Activated naive CD8-positive, alpha-beta T cell treated with anti-CD3 and anti-CD28 coated beads, Interleukin-2, amount 50 U/mL, for 16 hours (primary cell): Measurements from ENCODE around the gene CPXM1.
"Not testable (repeated sequence)": the region's sequence is repeated elsewhere in the genome, so short reads cannot be mapped to it uniquely, and the experiment has no call there.

ENCODE experiments used
- DNase-seq: peaks from one replicate; pipeline ENCODE4 v3.0.0-alpha.2; 2020; ENCODE audit warnings: low read depth, low spot score

CPXM1 gene

DNA sequence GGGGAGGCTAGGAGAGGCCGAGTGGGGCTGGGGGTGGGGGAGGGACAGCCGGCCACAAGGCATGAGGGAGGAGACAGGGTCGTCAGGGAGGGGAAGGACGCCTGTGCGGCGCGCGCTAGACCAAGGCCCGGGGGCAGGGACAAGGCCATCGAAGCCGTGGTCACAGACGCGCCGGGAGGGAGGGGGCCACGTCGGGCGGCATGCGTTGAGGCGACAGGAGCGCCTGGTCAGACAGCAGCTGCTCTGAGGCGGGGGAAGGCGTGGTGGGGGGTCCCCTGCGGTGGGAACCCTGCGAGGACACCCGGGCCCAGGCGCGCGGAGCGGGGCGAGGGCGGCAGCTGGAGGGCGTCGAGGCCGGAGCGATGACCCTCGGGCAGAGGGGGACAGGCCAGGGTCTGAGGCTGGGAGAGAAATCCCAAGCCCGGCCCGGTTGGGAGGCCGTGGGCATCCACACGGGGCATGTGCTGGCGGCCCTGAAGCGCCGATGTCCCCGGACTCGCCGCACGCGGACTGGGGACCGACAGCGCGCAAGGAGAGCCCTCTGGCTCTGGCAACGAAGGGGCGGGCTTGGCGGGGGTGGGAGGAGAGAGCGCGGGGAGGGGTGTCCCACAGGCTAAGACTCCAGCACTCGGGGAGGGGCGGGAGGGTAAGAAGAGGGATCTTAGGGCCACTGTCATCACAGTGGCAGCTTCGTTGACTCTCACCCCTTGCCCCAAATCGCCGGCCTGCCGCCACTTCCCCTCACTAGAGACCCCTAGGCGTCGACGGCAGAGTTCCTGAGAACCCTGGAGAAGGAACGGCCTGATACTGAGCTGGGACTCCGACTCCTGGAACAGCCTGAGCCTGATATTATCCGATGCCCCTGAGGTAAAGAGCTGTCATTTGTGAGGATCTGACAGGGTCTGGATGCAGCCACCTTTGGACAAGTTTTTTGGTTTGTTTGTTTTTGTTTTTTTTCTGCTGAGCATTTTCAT, 20.8 kb upstream of the CPXM1 start:
- no peak for DNase-seq

DNA sequence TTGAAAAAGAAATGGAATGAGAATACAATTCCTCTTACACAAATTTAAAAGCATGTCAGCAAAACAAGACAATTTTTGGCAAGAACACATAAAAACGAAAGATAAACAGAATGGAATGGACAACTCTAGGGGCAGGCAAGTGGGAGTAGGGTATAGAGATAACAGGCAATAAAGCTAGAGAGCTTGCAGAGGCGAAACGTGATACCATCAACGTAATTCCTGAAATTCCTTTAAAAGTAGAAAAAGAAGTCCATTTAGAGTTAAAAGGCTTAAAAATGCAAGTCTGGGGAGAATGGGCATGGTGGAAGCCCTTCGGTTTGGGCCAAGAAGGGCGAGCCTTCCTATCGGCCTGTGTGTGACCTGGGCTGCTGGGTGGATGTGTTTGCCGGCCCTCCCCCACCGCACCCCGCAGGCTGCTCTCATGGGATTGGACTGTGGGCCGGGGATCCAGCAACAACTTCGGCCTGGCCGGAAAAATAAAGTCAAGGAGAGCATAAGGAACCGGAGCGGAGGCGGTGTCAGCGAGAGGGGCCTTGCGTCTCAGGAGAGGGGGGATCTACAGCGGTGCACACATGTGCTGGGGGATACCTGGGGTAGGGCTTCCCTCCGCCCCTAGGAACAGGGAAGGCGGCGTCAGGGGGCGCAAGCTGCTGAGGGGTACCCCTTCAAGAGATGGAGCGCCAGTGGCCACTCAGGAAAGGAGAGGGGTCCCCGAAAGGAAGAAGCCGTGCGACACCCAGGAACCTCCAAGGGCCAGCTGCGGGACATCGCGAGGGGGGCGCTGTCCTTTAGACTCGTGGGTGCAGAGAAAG, 19.9 kb upstream of the CPXM1 start:
- no peak for DNase-seq

- DNase-seq: no peak
Measured at GRCh38 chr20:2817891-2818595, 17.6 kb upstream of the CPXM1 start.

DNA sequence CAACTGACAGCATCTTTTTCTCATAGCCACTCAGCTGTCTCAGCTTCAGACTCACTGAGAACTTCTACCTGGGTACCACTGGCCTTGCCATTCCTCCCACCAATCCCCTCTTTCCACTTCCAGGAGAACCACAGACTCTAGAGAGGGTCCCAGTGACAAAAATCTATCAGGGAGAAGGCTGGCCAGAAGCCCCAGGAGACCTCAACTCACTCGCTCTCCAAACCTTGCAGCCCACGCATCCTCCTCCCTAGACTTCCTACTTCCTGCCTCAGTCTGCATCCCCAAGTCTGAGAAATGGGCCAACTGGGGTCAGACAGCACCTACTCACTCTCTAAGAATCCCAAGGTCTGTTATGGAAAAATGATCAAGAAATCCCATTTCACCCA, 16.9 kb upstream of the CPXM1 start:
- no peak for DNase-seq

DNA sequence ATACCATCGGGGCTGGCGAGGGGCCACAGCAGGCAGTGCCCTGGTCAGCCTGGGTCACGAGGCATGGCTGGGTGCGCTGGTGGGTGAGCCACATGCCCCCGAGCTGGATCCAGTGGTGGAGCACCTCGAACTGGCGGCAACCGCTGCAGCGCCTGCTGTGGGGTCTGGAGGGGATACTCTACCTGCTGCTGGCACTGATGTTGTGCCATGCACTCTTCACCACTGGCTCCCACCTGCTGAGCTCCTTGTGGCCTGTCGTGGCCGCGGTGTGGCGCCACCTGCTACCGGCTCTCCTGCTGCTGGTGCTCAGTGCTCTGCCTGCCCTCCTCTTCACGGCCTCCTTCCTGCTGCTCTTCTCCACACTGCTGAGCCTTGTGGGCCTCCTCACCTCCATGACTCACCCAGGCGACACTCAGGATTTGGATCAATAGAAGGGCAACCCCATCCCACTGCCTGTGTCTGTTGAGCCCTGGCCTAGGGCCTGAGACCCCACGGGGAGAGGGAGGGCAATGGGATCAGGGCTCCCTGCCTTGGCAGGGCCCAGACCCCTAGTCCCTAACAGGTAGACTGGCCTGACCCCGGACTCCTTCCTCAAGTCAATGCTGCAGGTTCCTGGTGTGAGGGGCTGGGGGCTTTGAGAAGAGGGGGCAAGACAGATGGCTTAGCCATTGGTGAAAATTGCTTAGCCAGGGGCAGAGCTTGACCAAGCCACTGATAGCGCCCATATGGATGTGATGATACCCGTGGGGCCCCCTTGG, 16.3 kb upstream of the CPXM1 start:
- no peak for DNase-seq

DNA sequence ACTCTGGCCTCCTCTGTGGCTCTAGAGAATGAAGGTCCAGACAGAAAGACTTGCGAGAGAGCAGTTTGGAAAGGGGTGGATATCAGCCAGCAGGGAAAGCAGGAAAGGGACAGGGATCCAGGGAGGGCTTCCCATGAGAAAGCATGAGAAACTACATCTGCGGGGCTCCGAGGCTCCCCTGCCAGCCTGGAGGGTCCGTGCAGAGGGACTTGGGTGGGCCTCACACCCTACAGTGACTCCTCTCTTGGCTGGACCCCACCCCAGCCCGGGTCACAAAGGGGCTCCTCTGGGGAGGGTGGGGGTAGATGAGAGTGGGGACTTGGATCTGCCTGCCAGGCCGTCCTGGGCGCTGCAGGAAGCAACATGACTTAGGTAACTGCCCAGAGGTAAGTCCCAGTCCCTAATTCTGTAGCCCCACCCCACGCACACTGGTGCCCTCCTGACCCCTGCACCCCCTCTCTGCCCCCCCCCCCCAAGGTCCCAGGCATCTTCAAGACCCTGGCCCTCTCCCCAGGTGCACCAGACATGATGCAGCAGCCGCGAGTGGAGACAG, 15.7 kb upstream of the CPXM1 start, which contains the start of gene TMEM239:
Gene TMEM239 (plus strand): TSS at position 335 of the 553 bp plus-strand sequence. CDS start 191 bp downstream, at position 526.
- no peak for DNase-seq

- no peak for DNase-seq
Measured at GRCh38 chr20:2815242-2815900, 14.9 kb upstream of the CPXM1 start.

DNA sequence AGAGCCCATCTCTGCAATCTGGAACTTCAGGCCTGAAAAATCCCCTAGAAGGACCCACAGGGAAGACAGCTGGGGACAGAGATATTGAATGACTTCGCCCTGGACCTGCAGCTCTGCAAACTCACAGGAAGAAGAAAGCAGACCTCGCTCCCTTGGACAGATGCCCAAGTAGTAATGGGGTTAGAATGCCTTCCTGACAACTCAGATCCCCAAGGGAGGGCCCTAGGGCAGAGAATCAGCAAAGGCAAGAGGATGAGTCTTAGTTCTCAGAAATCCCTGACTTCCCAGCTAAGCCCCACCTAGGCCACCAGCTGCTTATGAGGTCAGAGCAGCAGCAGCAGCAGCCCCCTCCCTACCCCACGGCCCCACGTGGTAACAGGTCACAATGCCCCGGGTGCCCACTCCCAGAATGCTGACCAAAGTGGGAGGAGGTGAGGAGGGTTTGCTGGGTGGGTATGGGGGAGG, 14.2 kb upstream of the CPXM1 start, which contains the start of gene C20orf141:
Gene C20orf141 (plus strand): TSS at position 401 of the 465 bp plus-strand sequence. CDS start 198 bp downstream, outside the sequence.
- DNase-seq: no peak

- DNase-seq: no peak
Measured at GRCh38 chr20:2814076-2814475, 13.6 kb upstream of the CPXM1 start.

- no peak for DNase-seq
Measured at GRCh38 chr20:2812189-2812588, 11.8 kb upstream of the CPXM1 start.

- no peak for DNase-seq
Measured at GRCh38 chr20:2809690-2810089, 9.3 kb upstream of the CPXM1 start.

- DNase-seq: not testable (repeated sequence)
Measured at GRCh38 chr20:2807929-2808328, 7.5 kb upstream of the CPXM1 start.

DNA sequence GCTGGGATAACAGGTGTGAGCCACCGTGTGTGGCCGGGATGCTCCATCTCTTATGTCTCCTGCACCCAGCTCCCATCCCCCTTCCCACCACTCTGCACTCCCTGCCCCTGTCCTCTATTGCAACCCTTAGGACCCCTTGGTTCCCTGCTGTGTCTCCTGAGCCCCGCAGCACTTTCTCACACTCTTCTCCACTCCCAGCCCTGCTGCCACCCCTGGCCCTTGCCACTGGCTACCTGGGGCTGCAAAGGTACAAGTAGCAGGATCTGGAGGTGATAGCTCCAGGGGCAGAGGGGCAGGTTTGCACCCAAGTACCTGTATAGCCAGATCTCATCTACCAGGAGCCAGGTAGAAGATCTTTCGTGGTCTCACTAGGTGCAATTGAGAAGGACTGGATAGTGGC, 6.6 kb upstream of the CPXM1 start:
- DNase-seq: no peak

GRCh38 chr20:2806351-2806701, 5.9 kb upstream of the CPXM1 start:
- no peak for DNase-seq

DNA sequence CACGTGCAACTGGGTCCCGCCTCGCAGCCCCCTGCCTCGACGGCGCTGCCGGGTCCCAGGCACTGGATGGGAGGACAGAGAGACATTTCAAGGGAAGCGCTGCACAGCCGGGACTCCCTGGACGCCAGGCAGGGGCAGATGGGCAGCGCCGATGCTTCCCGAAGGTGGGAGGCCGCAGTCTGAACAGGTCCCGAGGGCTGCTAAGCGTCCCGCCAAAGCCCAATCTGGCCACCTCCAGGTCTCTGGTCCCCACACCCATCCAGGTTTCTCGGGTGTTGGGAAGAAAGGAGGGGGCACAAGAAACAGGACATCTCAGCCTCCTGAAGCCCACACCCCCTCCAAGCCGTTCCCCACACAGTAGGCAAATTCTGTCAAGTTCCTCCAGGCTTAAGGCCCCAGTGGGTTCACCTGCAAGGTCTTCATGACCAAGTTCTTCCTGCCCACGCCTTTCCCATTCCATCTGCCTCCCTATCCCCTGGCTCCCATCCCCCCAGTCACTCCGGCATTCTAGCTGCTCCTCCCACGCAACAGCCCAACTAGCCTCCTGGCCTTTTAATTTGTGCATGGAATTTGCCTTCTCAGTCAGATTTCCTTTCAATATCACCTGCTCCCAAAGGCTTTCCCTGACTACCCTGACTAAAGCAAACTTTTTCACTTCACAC, 5.4 kb upstream of the CPXM1 start:
- no peak for DNase-seq

- no peak for DNase-seq
Measured at GRCh38 chr20:2804852-2805688, 4.6 kb upstream of the CPXM1 start.

- DNase-seq: no peak
Measured at GRCh38 chr20:2804041-2804828, 3.8 kb upstream of the CPXM1 start.

GRCh38 chr20:2801286-2801728, 880 bp upstream of the CPXM1 start:
- DNase-seq: no peak
